Epithelial cell of proximal tubule (primary cell): Measurements from ENCODE around the gene BEND6. TPM values are rescaled to one million over a fixed set of nuclear protein-coding genes. Genes with fewer than 3 reads are reported as not detected.

Experiments used
- DNase-seq: peaks from one replicate; pipeline ENCODE4 v3.0.0-alpha.2; 2011; ENCODE audit warnings: low read depth
- H3K4me3 ChIP-seq: 2 replicates; pipeline ENCODE4 v1.5.1; 2011; ENCODE audit warnings: low read depth, mild to moderate bottlenecking, low read length
- total RNA-seq: library from RNA; depleted of rRNA; stranded (reverse); fragments of >200 nt; gene quantifications from 2 replicates; pipeline ENCODE4 v1.2.3, GENCODE V29; 2015
- TF ChIP-seq, protein P1 (sequence below): conservative IDR thresholded peaks from 2 replicates; pipeline ENCODE4 v1.5.1; 2012; ENCODE audit warnings: low read depth, mild to moderate bottlenecking, low read length

Gene BEND6
- total RNA-seq, 1 donor from 2014 or later: 6.1 TPM

DNA sequence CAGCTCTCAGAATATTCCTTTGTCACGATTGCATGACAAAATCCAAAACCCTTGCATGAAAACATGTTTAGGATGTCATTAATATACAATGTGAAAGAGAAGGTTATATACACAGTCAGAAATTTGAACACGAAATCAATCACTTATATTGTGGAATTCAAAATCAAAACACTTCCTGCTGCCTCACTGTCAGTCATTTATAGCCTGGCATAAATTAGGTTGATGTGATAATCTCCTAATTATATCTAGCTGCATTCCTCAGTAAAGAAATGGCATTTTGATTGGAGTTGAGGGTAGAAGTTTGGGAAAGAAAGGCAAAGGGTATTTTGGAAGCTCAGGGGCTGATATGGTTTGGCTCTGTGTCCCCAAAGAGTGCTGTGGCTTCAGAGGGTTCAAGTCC, 24.1 kb upstream of the BEND6 start:
- TF ChIP-seq, protein P1, sequence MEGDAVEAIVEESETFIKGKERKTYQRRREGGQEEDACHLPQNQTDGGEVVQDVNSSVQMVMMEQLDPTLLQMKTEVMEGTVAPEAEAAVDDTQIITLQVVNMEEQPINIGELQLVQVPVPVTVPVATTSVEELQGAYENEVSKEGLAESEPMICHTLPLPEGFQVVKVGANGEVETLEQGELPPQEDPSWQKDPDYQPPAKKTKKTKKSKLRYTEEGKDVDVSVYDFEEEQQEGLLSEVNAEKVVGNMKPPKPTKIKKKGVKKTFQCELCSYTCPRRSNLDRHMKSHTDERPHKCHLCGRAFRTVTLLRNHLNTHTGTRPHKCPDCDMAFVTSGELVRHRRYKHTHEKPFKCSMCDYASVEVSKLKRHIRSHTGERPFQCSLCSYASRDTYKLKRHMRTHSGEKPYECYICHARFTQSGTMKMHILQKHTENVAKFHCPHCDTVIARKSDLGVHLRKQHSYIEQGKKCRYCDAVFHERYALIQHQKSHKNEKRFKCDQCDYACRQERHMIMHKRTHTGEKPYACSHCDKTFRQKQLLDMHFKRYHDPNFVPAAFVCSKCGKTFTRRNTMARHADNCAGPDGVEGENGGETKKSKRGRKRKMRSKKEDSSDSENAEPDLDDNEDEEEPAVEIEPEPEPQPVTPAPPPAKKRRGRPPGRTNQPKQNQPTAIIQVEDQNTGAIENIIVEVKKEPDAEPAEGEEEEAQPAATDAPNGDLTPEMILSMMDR: no peak
- no peak for DNase-seq
- H3K4me3 ChIP-seq: no peak overlapping the region

DNA sequence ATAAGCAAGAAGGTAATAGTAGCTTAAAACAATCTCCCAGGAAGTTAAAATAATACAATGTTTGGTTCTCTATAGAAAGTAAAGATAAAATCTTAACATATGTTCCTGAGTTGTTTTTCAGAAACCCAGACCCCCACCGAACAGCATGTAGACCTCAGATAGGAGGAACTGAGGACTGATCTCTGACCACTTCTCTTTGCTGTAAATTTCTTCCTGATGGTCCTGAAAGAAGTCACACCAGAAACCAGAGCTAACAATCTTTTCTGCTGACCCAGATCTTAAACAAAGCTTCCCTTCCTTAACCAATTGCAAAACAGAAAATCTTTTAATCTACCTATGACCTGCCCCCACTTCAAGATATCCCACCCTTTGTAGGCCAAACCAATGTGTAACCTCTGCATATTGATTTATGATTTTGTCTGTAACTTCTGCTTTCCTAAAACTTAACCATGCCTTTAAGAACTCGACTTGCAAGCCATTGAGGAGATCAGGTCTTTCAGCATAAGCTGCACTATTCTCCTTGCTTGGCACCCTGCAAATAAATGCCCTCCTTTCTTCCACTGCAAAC, 21.9 kb upstream of the BEND6 start:
- TF ChIP-seq, protein P1: no peak
- DNase-seq: no peak
- no peak overlapping the region for H3K4me3 ChIP-seq

DNA sequence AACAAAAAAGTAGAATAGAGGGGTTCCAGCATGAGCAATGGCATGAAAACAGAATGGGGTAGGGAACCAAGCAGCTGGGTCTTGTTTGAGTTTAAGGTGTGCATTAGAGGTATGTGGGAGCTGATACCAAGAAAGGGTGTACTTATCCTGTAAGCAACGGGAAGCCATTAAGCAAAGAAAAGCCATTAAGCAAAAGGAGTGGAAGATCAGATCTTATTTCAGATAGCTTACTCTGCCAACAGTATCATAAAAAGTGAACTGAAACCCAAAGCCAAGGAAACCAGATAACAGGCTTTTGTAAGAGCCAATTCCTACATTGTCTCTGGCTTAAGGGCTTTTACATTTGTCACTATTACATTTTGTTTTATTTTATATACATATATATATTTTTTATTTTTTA, 21.3 kb upstream of the BEND6 start:
- TF ChIP-seq, protein P1: no peak
- no peak overlapping the region for H3K4me3 ChIP-seq
- DNase-seq: no peak

DNA sequence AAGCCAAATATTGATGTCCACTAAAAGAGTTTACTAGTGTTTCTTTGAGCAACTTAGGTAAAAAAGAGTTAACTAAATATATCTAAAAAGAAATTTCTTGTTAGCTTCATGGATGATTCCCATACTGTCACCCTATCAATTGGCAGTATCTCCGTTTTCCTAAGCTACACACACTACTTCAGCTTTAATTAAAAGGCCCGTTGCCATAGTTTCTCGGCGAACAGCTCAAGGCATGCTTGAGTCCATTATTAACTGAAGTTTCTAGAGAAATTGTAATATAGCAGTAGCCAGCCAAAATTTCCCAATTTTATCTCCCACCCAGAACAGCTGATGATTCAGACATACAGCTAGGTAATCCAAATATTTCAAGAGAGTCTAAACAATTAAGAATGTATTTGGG, 20.0 kb upstream of the BEND6 start:
- TF ChIP-seq, protein P1: no peak
- no peak overlapping the region for H3K4me3 ChIP-seq
- DNase-seq: no peak

DNA sequence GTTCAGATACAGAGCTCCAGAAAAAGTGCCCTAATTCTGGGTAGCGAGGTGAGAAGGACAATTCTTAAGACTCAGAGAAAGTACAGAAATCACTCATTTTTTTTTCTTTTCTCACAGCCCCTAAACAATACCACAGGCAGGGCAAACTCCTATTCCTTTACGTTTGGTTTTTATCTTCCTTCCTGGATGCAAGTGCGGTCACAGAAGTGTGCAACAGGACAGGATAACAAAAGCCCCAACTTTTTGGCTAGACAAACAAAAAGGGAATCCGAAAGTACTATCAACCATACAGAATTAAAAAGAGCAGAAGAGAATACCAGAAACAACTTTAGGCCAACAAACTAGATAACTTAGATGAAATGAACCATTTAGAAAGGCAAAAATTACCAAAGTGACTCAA, 18.4 kb upstream of the BEND6 start:
- DNase-seq: no peak
- H3K4me3 ChIP-seq: no peak overlapping the region
- TF ChIP-seq, protein P1: no peak

DNA sequence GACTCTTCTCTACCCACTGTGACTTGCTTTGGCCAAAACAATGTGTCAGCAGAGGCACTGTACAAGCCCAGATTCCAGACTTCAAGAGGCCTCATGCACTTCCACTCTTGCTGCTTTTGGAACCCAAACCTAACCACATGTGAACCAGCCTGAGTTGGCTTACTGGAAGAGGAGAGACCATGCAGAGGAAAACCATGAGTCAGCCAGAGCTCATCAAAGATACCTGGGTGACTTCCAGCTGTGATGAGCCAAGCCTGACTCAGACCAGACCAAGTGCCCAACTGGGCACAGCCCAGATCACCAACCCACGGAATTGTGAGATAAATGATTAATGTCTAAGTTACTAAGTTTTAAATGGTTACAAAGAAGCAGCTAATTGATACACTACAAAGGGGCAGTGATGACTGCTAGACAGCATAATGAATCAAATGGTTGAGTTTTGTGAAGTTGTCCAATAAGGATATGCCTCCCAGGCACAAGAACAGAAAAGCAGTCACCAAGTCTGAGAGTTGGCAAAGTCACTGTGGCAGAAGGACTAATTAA, 16.2 kb upstream of the BEND6 start:
- DNase-seq: peak; percentile 99
- H3K4me3 ChIP-seq: no peak overlapping the region
- TF ChIP-seq, protein P1: no peak

DNA sequence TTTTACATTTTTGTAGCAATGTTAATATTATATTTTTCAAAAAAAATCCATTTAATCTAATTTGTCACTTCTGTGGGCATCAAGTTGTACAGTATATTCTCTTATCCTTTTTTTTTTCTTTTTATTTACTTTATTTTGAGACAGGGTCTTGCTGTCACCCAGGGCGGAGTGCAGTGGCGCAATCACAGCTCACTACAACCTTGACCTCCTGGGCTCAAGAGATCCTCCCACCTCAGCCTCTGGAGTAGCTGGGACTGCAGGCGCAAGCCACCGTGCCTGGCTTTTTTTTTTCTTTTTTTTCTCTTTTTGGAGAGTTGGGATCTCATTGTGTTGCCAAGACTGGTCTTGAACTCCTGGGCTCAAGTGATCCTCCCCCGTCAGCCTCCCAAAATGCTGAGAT, 14.4 kb upstream of the BEND6 start:
- DNase-seq: no peak
- TF ChIP-seq, protein P1: no peak
- H3K4me3 ChIP-seq: no peak overlapping the region
